ENCODE results near the gene SEMA4A. TPM values are rescaled to one million over a fixed set of nuclear protein-coding genes. Genes with fewer than 3 reads are reported as not detected.
"Not testable (repeated sequence)": the region's sequence is repeated elsewhere in the genome, so short reads cannot be mapped to it uniquely, and the experiment has no call there.

SEMA4A gene
- total RNA-seq, 2 experiments from 2014 or later: 9.4 to 10.1 TPM

- Mint-ChIP-seq H3K27me3 (peaks cover 9% of the 10 kb centered on the region), H3K27ac (peak overlapping the region; percentile 77), H3K36me3 (ENCODE audit: low read depth) (no peaks in the 10 kb centered on the region), H3K4me3 (peak overlapping the region; percentile 46), H3K9me3 (no peaks in the 10 kb centered on the region), H3K4me1 (ENCODE audit: low read depth) (peaks cover 71% of the 10 kb centered on the region)
- no peak overlapping the region for H3K4me3 ChIP-seq (ENCODE audit: low read length)
- CTCF ChIA-PET: interaction anchor here (1.0 to 8.1 kb wide), 4 partner anchors 10 to 27 kb away, joined by 3 to 194 read pairs (median 10); partner anchors contain the start of gene LMNA
- POLR2A ChIA-PET: interaction anchor here (0.9 kb wide), 1 partner anchor 9 kb away, joined by 3 read pairs; no protein-coding TSS in a partner anchor
- peak in 5 of 14 experiments; percentile 47 to 90 (median 57) for DNase-seq
- no peaks in the 10 kb centered on the region for H3K9me3 ChIP-seq (ENCODE audit: control insufficient read depth in 1 of 2, insufficient read depth in 1 of 2, low read length in 2 of 2)
- TF ChIP-seq, protein P1, sequence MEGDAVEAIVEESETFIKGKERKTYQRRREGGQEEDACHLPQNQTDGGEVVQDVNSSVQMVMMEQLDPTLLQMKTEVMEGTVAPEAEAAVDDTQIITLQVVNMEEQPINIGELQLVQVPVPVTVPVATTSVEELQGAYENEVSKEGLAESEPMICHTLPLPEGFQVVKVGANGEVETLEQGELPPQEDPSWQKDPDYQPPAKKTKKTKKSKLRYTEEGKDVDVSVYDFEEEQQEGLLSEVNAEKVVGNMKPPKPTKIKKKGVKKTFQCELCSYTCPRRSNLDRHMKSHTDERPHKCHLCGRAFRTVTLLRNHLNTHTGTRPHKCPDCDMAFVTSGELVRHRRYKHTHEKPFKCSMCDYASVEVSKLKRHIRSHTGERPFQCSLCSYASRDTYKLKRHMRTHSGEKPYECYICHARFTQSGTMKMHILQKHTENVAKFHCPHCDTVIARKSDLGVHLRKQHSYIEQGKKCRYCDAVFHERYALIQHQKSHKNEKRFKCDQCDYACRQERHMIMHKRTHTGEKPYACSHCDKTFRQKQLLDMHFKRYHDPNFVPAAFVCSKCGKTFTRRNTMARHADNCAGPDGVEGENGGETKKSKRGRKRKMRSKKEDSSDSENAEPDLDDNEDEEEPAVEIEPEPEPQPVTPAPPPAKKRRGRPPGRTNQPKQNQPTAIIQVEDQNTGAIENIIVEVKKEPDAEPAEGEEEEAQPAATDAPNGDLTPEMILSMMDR (IDR thresholded peaks at IDR 0.05): no peak
- intact Hi-C loops (cut with DNase I, micrococcal nuclease): no loop called here
- H3K27me3 ChIP-seq (ENCODE audit: control insufficient read depth in 1 of 2, insufficient read depth in 2 of 2, low read length in 2 of 2): no peaks in the 10 kb centered on the region
- peak; percentile 27 for ATAC-seq (ENCODE audit: poor library complexity)
- H3K36me3 ChIP-seq (ENCODE audit: insufficient read depth, low read length): no peaks in the 10 kb centered on the region
- peaks cover 92% of the 10 kb centered on the region for H3K4me1 ChIP-seq (ENCODE audit: insufficient read depth, low read length)
- peak overlapping the region; percentile 9 to 41 for H3K27ac ChIP-seq (ENCODE audit: low read depth in 1 of 2, low read length in 2 of 2)
These were observed 28.6 kb upstream of the SEMA4A start for GRCh38 chr1:156124557-156125483.

GRCh38 chr1:156125544-156125943 lies 27.8 kb upstream of the SEMA4A start:
- peak overlapping the region; percentile 20 for H3K4me3 Mint-ChIP-seq
- DNase-seq; H3K4me3 ChIP-seq (ENCODE audit: low read length); H3K27me3 Mint-ChIP-seq; H3K36me3 Mint-ChIP-seq (ENCODE audit: low read depth); H3K27me3 ChIP-seq (ENCODE audit: control insufficient read depth in 1 of 2, insufficient read depth in 2 of 2, low read length in 2 of 2); H3K27ac ChIP-seq (ENCODE audit: low read depth in 1 of 2, low read length in 2 of 2); H3K9me3 Mint-ChIP-seq; H3K36me3 ChIP-seq (ENCODE audit: insufficient read depth, low read length); ATAC-seq (ENCODE audit: poor library complexity); intact Hi-C loops (cut with DNase I, micrococcal nuclease); H3K9me3 ChIP-seq (ENCODE audit: control insufficient read depth in 1 of 2, insufficient read depth in 1 of 2, low read length in 2 of 2): not testable (repeated sequence)
- H3K4me1 ChIP-seq (ENCODE audit: insufficient read depth, low read length): peaks cover 92% of the 10 kb centered on the region
- POLR2A ChIA-PET: interaction anchor here (0.9 to 2.1 kb wide), 3 partner anchors 10 to 26 kb away, joined by 3 to 8 read pairs (median 7); no protein-coding TSS in a partner anchor
- peaks cover 71% of the 10 kb centered on the region for H3K4me1 Mint-ChIP-seq (ENCODE audit: low read depth)
- H3K27ac Mint-ChIP-seq: peak overlapping the region; percentile 77
- CTCF ChIA-PET: interaction anchor here (1.0 to 8.1 kb wide), 4 partner anchors 13 to 28 kb away, joined by 3 to 194 read pairs (median 10); no protein-coding TSS in a partner anchor

DNA sequence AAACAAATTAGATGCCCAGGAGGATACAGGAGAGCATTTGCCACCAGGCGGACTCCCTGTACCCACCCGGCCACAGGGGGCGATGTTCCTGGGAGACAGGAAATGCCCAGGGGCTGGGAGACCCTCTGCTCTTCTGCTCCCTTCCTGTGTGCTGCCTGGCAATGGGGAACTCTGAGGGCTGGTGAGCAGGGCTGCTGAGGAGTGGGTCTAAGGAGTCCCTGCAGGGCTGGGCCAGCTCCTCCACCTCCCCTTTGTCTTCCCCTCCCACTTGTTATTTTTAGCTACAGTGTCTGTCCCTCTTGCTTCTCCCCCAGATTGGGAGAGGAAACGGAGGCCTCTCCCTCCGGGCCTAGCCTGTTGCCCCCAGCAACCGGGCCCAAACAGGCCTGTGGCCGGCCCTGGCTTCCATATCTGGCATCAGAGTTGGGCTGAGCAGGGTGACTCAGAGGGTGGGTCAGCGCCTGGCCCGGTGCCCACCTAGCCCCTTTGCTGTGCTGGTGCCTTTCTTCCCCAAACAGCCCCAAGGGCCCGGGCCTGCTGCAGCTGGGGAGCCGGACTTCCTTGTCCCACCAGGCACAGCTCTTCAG lies 27.2 kb upstream of the SEMA4A start:
- TF ChIP-seq, protein P1 (IDR thresholded peaks at IDR 0.05): no peak
- peak in 10 of 14 experiments; percentile 40 to 90 (median 64) for DNase-seq
- Histone ChIP-seq H3K36me3 (ENCODE audit: insufficient read depth, low read length) (peaks cover 4% of the 10 kb centered on the region), H3K27me3 (ENCODE audit: control insufficient read depth in 1 of 2, insufficient read depth in 2 of 2, low read length in 2 of 2) (no peaks in the 10 kb centered on the region), H3K4me3 (ENCODE audit: low read length) (no peak overlapping the region), H3K4me1 (ENCODE audit: insufficient read depth, low read length) (peaks cover 88% of the 10 kb centered on the region), H3K27ac (ENCODE audit: low read depth in 1 of 2, low read length in 2 of 2) (peak overlapping the region; percentile 73 to 82), H3K9me3 (ENCODE audit: control insufficient read depth in 1 of 2, insufficient read depth in 1 of 2, low read length in 2 of 2) (no peaks in the 10 kb centered on the region)
- intact Hi-C loops (cut with DNase I, micrococcal nuclease): no loop called here
- Mint-ChIP-seq H3K4me3 (peak overlapping the region; percentile 20), H3K4me1 (ENCODE audit: low read depth) (peaks cover 70% of the 10 kb centered on the region), H3K27ac (peak overlapping the region; percentile 68), H3K9me3 (no peaks in the 10 kb centered on the region), H3K27me3 (peaks cover 5% of the 10 kb centered on the region), H3K36me3 (ENCODE audit: low read depth) (peaks cover 7% of the 10 kb centered on the region)
- POLR2A ChIA-PET: interaction anchor here (2.0 to 3.5 kb wide), 4 partner anchors 11 to 29 kb away, joined by 7 to 18 read pairs (median 12); partner anchors contain the start of gene LMNA
- CTCF ChIA-PET: interaction anchor here (1.0 to 8.1 kb wide), 7 partner anchors 9 to 36 kb away, joined by 3 to 194 read pairs (median 13); partner anchors contain the start of gene LMNA
- ATAC-seq (ENCODE audit: poor library complexity): peak; percentile 2
